Peyer's patch (tissue), 4 donors: ENCODE results near the gene FBLN1.

Experiments used
- CTCF ChIP-seq, 6 experiments: fragments of 450-650 bp in 4 of 6; fragments of 200-600 bp in 2 of 6; sonication (generic) in 1 of 6; IDR thresholded peaks; one replicate each; pipeline ENCODE4 v1.5.1; 2017 to 2019; ENCODE audit warnings: antibody characterized with exemption in 6 of 6, mild to moderate bottlenecking in 3 of 6, moderate library complexity in 1 of 6
- POLR2A ChIP-seq, 2 donors: fragments of 450-650 bp; IDR thresholded peaks; one replicate each; pipeline ENCODE4 v1.5.1; 2017; ENCODE audit warnings: antibody characterized with exemption in 2 of 2, mild to moderate bottlenecking in 2 of 2, moderate library complexity in 2 of 2

GRCh38 chr22:45547016-45547345 is 44.3 kb downstream of the FBLN1 start:
- TF ChIP-seq CTCF (IDR thresholded peaks at IDR 0.05) (no peak), POLR2A (IDR thresholded peaks at IDR 0.05) (no peak)
